Lung (tissue), 12 donors: ENCODE data around the gene SMTN. TPM values are rescaled to one million over a fixed set of nuclear protein-coding genes. Genes with fewer than 3 reads are reported as not detected.
A peak's percentile ranks its signal among the peaks of the same experiment; 100 is the strongest.

ENCODE experiments used
- ATAC-seq: fragments of 200-7000 bp; cut with Tn5 transposase; one replicate; pipeline ENCODE4 v1.9.1; 2020; ENCODE audit warnings: moderate number of reproducible peaks; ENCODE audit not compliant: insufficient read depth, low FRiP score
- DNase-seq, 3 donors: peaks; one replicate each; pipeline ENCODE4 v3.0.0-alpha.2; 2013 to 2017
- H3K27ac ChIP-seq, 2 donors: one replicate each; pipeline ENCODE4 v1.5.1; 2013; ENCODE audit warnings: mild to moderate bottlenecking in 2 of 2, moderate library complexity in 2 of 2, control low read depth in 1 of 2, inconsistent platforms in 1 of 2, low read depth in 1 of 2, low read length in 1 of 2
- H3K27me3 ChIP-seq, 3 donors: one replicate each; pipeline ENCODE4 v1.5.1; 2013; ENCODE audit warnings: low read length in 2 of 3; ENCODE audit not compliant: control insufficient read depth in 3 of 3, insufficient read depth in 3 of 3
- H3K36me3 ChIP-seq, 4 donors: one replicate each; pipeline ENCODE4 v1.5.1; 2013; ENCODE audit warnings: low read length in 4 of 4, mild to moderate bottlenecking in 1 of 4, moderate library complexity in 1 of 4; ENCODE audit not compliant: control insufficient read depth in 4 of 4, insufficient read depth in 4 of 4
- H3K4me1 ChIP-seq, 5 donors: one replicate each; pipeline ENCODE4 v1.5.1; 2013; ENCODE audit warnings: low read length in 5 of 5, mild to moderate bottlenecking in 2 of 5, moderate library complexity in 1 of 5; ENCODE audit not compliant: control insufficient read depth in 5 of 5, insufficient read depth in 5 of 5
- H3K4me3 ChIP-seq: one replicate; pipeline ENCODE4 v1.5.1; 2013; ENCODE audit warnings: mild to moderate bottlenecking, control low read depth, moderate library complexity
- H3K9ac ChIP-seq, 2 donors: one replicate each; pipeline ENCODE4 v1.5.1; 2013; ENCODE audit warnings: low read length in 2 of 2, control low read depth in 1 of 2; ENCODE audit not compliant: insufficient read depth in 1 of 2
- H3K9me3 ChIP-seq, 4 donors: one replicate each; pipeline ENCODE4 v1.5.1; 2013; ENCODE audit warnings: low read length in 3 of 4, mild to moderate bottlenecking in 1 of 4, moderate library complexity in 1 of 4; ENCODE audit not compliant: control insufficient read depth in 4 of 4, insufficient read depth in 3 of 4
- WGBS, 2 donors: extraction: QIAGEN DNeasy Blood & Tissue Kit; methylation state at CpG; one replicate each; pipeline ENCODE4 v1.1.7; 2013; 5-methylcytosine and 5-hydroxymethylcytosine counted together
- polyA plus RNA-seq, 2 donors: library from polyadenylated mRNA; stranded (reverse); fragments of 200-250 nt; gene quantifications; one replicate each; pipeline ENCODE4 v1.2.1, GENCODE V29; 2013
- total RNA-seq, 2 donors: library from RNA; depleted of rRNA in 1 of 2; stranded (reverse); fragments of >200 nt in 1 of 2; gene quantifications; one replicate each; pipeline ENCODE4 v1.2.1, GENCODE V29; 2014 to 2021
- TF ChIP-seq, protein P1 (sequence below): IDR thresholded peaks from 2 replicates; pipeline ENCODE4 v1.5.1; 2012; ENCODE audit warnings: mild to moderate bottlenecking; ENCODE audit errors: control extremely low read depth, extremely low read depth
- donor health status: control.
- donor health status: control.
- donor health status: Bipolar disorder and iron deficiency.
- donor health status: healthy.
- donor health status: DM: yes; HTN: yes; CAD: no.

The SMTN gene
- total and polyA plus RNA-seq, 4 donors: 30.8 to 101 (median 64.7) TPM

DNA sequence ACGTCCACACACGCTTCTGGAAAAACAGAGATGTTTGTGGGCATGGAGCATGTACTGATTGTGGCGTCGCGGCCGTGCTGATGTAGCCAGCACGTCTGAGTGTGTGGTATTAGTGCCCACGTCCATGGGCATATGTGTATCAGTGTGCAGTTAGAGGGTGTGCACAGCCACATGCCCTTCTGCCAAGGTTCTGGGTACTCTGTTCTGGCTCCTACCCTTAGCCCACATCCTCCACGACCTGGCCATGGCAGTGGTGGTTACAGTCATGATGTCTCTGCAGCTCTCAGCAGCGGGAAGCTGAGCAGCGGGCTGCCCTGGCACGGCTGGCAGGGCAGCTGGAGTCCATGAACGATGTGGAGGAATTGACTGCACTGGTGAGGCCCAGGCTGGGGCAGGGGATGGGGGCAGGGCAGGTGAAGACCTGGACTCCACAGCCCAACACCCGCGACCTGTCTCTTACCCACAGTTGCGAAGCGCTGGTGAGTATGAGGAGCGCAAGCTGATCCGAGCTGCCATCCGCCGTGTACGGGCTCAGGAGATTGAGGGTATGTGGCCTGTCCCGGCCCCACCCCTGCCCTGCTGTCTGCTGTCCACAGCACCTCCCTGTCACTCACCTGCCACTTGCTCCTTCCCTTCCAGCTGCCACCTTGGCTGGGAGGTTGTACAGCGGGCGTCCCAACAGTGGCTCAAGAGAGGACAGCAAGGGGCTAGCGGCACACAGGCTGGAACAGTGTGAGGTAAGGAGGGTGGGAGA, 7.3 kb downstream of the SMTN start:
- DNase-seq (no peak), ATAC-seq (no peak)
- no peaks in the 10 kb centered on the region for H3K9me3 ChIP-seq
- no peak overlapping the region for H3K4me3 ChIP-seq
- 92 to 93% methylated on average over 26 of the region's 26 CpGs for WGBS, 2 donors
- TF ChIP-seq, protein P1, sequence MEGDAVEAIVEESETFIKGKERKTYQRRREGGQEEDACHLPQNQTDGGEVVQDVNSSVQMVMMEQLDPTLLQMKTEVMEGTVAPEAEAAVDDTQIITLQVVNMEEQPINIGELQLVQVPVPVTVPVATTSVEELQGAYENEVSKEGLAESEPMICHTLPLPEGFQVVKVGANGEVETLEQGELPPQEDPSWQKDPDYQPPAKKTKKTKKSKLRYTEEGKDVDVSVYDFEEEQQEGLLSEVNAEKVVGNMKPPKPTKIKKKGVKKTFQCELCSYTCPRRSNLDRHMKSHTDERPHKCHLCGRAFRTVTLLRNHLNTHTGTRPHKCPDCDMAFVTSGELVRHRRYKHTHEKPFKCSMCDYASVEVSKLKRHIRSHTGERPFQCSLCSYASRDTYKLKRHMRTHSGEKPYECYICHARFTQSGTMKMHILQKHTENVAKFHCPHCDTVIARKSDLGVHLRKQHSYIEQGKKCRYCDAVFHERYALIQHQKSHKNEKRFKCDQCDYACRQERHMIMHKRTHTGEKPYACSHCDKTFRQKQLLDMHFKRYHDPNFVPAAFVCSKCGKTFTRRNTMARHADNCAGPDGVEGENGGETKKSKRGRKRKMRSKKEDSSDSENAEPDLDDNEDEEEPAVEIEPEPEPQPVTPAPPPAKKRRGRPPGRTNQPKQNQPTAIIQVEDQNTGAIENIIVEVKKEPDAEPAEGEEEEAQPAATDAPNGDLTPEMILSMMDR: no peak
- H3K9ac ChIP-seq: no peak overlapping the region
- no peaks in the 10 kb centered on the region for H3K27me3 ChIP-seq
- H3K4me1 ChIP-seq: peaks cover 4 to 16% (median 9%) of the 10 kb centered on the region in 5 donors
- no peak overlapping the region for H3K27ac ChIP-seq
- H3K36me3 ChIP-seq: peaks cover 4 to 53% (median 43%) of the 10 kb centered on the region in 4 donors

DNA sequence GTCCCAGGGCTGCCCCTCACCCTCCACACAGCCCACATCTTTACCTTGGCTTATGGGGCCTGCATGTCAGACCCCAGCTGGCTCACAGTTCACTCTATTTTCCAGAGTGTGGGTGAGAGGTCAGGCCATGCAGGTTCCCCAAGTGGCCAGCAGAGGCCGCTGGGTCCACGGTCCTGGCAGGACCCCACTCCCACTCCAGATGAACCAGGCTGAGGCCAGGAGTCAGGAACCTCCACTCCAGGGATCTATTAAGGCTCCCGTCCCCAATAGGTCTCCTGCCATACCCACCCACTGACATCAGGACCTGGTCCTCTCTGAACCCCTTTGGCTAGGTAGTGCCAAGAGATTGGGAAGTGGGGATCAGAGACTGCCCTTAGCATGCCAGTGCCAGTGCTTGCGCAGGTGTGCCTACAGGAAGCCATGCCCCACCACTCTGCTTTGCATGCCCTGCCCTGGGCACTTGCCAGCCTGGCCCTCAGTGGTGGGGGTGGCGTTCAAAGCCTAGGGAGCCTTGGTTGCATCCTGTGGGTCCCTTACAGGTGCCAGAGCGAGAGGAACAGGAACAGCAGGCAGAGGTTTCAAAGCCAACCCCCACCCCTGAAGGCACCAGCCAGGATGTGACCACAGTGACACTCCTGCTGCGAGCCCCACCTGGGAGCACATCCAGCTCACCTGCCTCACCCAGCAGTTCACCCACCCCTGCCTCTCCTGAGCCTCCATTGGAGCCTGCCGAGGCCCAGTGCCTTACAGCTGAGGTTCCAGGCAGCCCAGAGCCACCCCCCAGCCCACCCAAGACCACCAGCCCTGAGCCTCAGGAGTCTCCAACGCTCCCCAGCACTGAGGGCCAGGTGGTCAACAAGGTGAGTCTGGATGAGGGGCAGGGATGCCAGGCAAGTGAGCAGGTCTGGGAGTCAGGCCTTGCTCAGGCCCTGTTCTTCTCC, 8.3 kb downstream of the SMTN start:
- Histone ChIP-seq H3K9me3 (no peaks in the 10 kb centered on the region), H3K36me3 (peaks cover 4 to 63% (median 42%) of the 10 kb centered on the region in 4 donors), H3K4me1 (peaks cover 0 to 6% (median 4%) of the 10 kb centered on the region in 5 donors), H3K27me3 (no peaks in the 10 kb centered on the region), H3K27ac (no peak overlapping the region), H3K4me3 (no peak overlapping the region), H3K9ac (no peak overlapping the region)
- ATAC-seq (no peak), DNase-seq (peak in 2 of 3 donors; percentile 28 to 36)
- WGBS, 2 donors: 79% methylated on average over 9 of the region's 9 CpGs
- TF ChIP-seq, protein P1: peak; percentile 50

DNA sequence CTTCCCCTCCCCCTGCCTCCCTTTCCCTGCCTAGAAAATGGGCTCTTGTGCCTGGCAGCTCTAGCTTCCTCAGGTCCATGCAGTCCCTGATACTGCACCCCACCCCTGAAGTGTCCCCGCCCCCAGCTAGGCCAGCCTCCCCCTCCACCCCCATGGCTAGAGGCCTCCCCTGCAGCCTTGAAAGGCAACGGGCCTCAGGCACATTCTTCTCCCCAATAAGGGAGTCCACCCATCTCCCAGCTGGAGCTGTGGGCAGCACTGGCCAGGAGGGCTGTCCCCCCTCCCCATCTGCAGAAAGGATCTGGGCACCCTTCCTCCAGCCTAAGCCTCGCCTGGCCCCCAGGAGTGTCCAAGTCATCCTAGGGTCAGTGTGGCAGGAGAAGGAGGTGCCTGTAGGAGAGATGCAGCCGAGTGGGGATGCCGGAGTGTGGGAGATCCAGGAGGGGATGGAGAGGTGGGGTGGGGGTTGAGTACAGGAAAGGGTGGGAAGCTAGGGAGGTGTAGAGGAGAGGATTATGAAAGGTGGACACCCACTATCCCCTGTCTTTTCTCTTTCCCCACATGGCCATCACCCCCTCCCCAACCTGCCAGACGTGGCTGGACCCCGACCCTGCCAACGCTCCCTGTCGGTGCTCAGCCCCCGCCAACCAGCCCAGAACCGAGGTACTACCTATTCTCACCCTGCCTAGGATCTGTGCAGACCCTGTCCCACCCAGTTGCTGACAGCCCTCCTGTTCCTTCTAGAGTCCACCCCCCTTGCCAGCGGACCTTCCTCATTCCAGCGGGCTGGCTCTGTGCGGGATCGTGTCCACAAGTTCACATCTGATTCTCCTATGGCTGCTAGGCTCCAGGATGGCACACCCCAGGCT, 9.3 kb downstream of the SMTN start:
- Histone ChIP-seq H3K27me3 (no peaks in the 10 kb centered on the region), H3K27ac (no peak overlapping the region), H3K4me3 (no peak overlapping the region), H3K4me1 (peaks cover 0 to 5% (median 3%) of the 10 kb centered on the region in 5 donors), H3K9ac (no peak overlapping the region), H3K36me3 (peaks cover 4 to 68% (median 47%) of the 10 kb centered on the region in 4 donors), H3K9me3 (no peaks in the 10 kb centered on the region)
- ATAC-seq (no peak), DNase-seq (no peak)
- TF ChIP-seq, protein P1: no peak
- whole genome bisulfite sequencing, 2 donors: 90 to 96% methylated on average over 15 of the region's 15 CpGs
